WTC11 (cell line): ENCODE data around the gene SYT1. TPM values are rescaled to one million over a fixed set of nuclear protein-coding genes. Genes with fewer than 3 reads are reported as not detected.

ENCODE experiments used
- ATAC-seq: fragments of 200-7000 bp; cut with Tn5 transposase; 2 replicates; pipeline ENCODE4 v1.10.0; 2021; ENCODE audit warnings: mild to moderate bottlenecking, moderate library complexity
- CTCF ChIA-PET: fragments of 300-600 bp; sonication (Branson Sonifier 250); formaldehyde crosslinking; loops from one replicate; lab custom pipeline; 2021; ENCODE audit warnings: antibody characterized with exemption; lab: Charles Lee
- POLR2A ChIA-PET: fragments of 350-600 bp; sonication (Branson Sonifier 250); formaldehyde crosslinking; loops from one replicate; lab custom pipeline; 2021; ENCODE audit warnings: antibody characterized with exemption; lab: Charles Lee
- DNase-seq: peaks from one replicate; pipeline ENCODE4 v3.0.0; 2021; ENCODE audit warnings: low spot score
- H3K27ac Mint-ChIP-seq: 2 replicates; pipeline ENCODE4 v1.8.0; 2021; ENCODE audit warnings: mixed read lengths
- H3K27me3 Mint-ChIP-seq: 2 replicates; pipeline ENCODE4 v1.8.0; 2021; ENCODE audit warnings: low read depth, mild to moderate bottlenecking, moderate library complexity, mixed read lengths
- H3K36me3 Mint-ChIP-seq: 2 replicates; pipeline ENCODE4 v1.8.0; 2021; ENCODE audit warnings: mixed read lengths
- H3K4me1 Mint-ChIP-seq: 2 replicates; pipeline ENCODE4 v1.8.0; 2022; ENCODE audit warnings: mixed read lengths
- H3K4me3 Mint-ChIP-seq: 2 replicates; pipeline ENCODE4 v1.8.0; 2021; ENCODE audit warnings: mild to moderate bottlenecking, moderate library complexity, mixed read lengths
- H3K9me3 Mint-ChIP-seq: 2 replicates; pipeline ENCODE4 v1.8.0; 2021; ENCODE audit warnings: mixed read lengths
- ATF1 ChIP-seq: sonication (generic); formaldehyde crosslinking; IDR thresholded peaks from 2 replicates; pipeline ENCODE4 v1.8.1; 2023; ENCODE audit warnings: mild to moderate bottlenecking, moderate library complexity, missing genetic modification reagents
- EMX1 ChIP-seq: fragments of 250-450 bp; sonication (Bioruptor Pico); IDR thresholded peaks from 2 replicates; pipeline ENCODE4 v1.8.0; 2021; ENCODE audit warnings: mild to moderate bottlenecking
- FOXJ3 ChIP-seq: sonication (generic); formaldehyde crosslinking; IDR thresholded peaks from 2 replicates; pipeline ENCODE4 v1.9.0; 2021; ENCODE audit warnings: missing genetic modification reagents, mild to moderate bottlenecking, borderline replicate concordance
- GRHL2 ChIP-seq: fragments of 250-450 bp; sonication (Bioruptor Pico); IDR thresholded peaks from 2 replicates; pipeline ENCODE4 v1.8.0; 2022; ENCODE audit warnings: mild to moderate bottlenecking, moderate library complexity; ENCODE audit not compliant: insufficient replicate concordance, severe bottlenecking
- GTF2I ChIP-seq: fragments of 250-450 bp; sonication (Bioruptor Pico); conservative IDR thresholded peaks from 2 replicates; pipeline ENCODE4 v1.4.0; 2021; ENCODE audit warnings: mild to moderate bottlenecking
- KAT7 ChIP-seq: sonication (generic); formaldehyde crosslinking; IDR thresholded peaks from 2 replicates; pipeline ENCODE4 v1.8.1; 2023; ENCODE audit warnings: missing genetic modification reagents, mild to moderate bottlenecking, borderline replicate concordance
- MYBL2 ChIP-seq: sonication (generic); formaldehyde crosslinking; IDR thresholded peaks from 2 replicates; pipeline ENCODE4 v1.8.1; 2023; ENCODE audit warnings: mild to moderate bottlenecking, moderate library complexity, missing genetic modification reagents
- NR1H2 ChIP-seq: sonication (generic); formaldehyde crosslinking; IDR thresholded peaks from 2 replicates; pipeline ENCODE4 v1.9.0; 2021; ENCODE audit warnings: mild to moderate bottlenecking, moderate library complexity, missing genetic modification reagents
- NR2C2 ChIP-seq: sonication (generic); formaldehyde crosslinking; IDR thresholded peaks from 2 replicates; pipeline ENCODE4 v1.8.0; 2022; ENCODE audit warnings: mild to moderate bottlenecking, missing genetic modification reagents
- NR3C1 ChIP-seq: sonication (generic); formaldehyde crosslinking; conservative IDR thresholded peaks from 2 replicates; pipeline ENCODE4 v1.8.1; 2023; ENCODE audit warnings: low read depth, mild to moderate bottlenecking, missing genetic modification reagents
- PRRX2 ChIP-seq: fragments of 250-450 bp; sonication (Bioruptor Pico); IDR thresholded peaks from 2 replicates; pipeline ENCODE4 v1.8.0; 2021; ENCODE audit warnings: mild to moderate bottlenecking
- RORB ChIP-seq: fragments of 250-450 bp; sonication (Bioruptor Pico); IDR thresholded peaks from 2 replicates; pipeline ENCODE4 v1.9.0; 2021; ENCODE audit warnings: mild to moderate bottlenecking
- SOX15 ChIP-seq: fragments of 250-450 bp; sonication (Bioruptor Pico); IDR thresholded peaks from 2 replicates; pipeline ENCODE4 v1.9.0; 2021; ENCODE audit warnings: mild to moderate bottlenecking
- ZNF219 ChIP-seq: sonication (generic); formaldehyde crosslinking; IDR thresholded peaks from 2 replicates; pipeline ENCODE4 v1.8.0; 2023; ENCODE audit warnings: missing genetic modification reagents, mild to moderate bottlenecking, borderline replicate concordance
- ZNF396 ChIP-seq: fragments of 250-450 bp; sonication (Bioruptor Pico); IDR thresholded peaks from 2 replicates; pipeline ENCODE4 v1.8.0; 2021; ENCODE audit warnings: mild to moderate bottlenecking, moderate library complexity, borderline replicate concordance
- ZNF423 ChIP-seq: fragments of 250-450 bp; sonication (Bioruptor Pico); IDR thresholded peaks from 2 replicates; pipeline ENCODE4 v2.1.2; 2022; ENCODE audit warnings: mild to moderate bottlenecking, moderate library complexity
- total RNA-seq: library from RNA; stranded (reverse); gene quantifications from 3 replicates; pipeline ENCODE4 v1.2.3, GENCODE V29; 2021
- TF ChIP-seq, protein P1 (sequence below): sonication (generic); formaldehyde crosslinking; IDR thresholded peaks from 2 replicates; pipeline ENCODE4 v1.8.1; 2022; ENCODE audit warnings: mild to moderate bottlenecking, moderate library complexity, missing genetic modification reagents
- TF ChIP-seq, protein P2 (sequence below): sonication (generic); formaldehyde crosslinking; IDR thresholded peaks from 2 replicates; pipeline ENCODE4 v1.8.1; 2023; ENCODE audit warnings: mild to moderate bottlenecking, moderate library complexity, missing genetic modification reagents
- TF ChIP-seq, protein P3 (sequence below): sonication (generic); formaldehyde crosslinking; IDR thresholded peaks from 2 replicates; pipeline ENCODE4 v1.8.1; 2022; ENCODE audit warnings: mild to moderate bottlenecking, missing genetic modification reagents, moderate library complexity, borderline replicate concordance
- TF ChIP-seq, protein P4 (sequence below): fragments of 250-450 bp; sonication (Bioruptor Pico); IDR thresholded peaks from 2 replicates; pipeline ENCODE4 v1.8.0; 2021; ENCODE audit warnings: mild to moderate bottlenecking
- TF ChIP-seq, protein P5 (sequence below): sonication (generic); formaldehyde crosslinking; IDR thresholded peaks from 2 replicates; pipeline ENCODE4 v1.8.1; 2023; ENCODE audit warnings: mild to moderate bottlenecking, missing genetic modification reagents
- TF ChIP-seq, protein P6 (sequence below): sonication (generic); formaldehyde crosslinking; IDR thresholded peaks from 2 replicates; pipeline ENCODE4 v1.8.1; 2023; ENCODE audit warnings: mild to moderate bottlenecking, missing genetic modification reagents, moderate library complexity
- TF ChIP-seq, protein P7 (sequence below): fragments of 250-450 bp; sonication (Bioruptor Pico); IDR thresholded peaks from 2 replicates; pipeline ENCODE4 v1.9.0; 2021; ENCODE audit warnings: mild to moderate bottlenecking, borderline replicate concordance

Gene SYT1
- total RNA-seq, 1 experiment from 2014 or later = 45.2 TPM

DNA sequence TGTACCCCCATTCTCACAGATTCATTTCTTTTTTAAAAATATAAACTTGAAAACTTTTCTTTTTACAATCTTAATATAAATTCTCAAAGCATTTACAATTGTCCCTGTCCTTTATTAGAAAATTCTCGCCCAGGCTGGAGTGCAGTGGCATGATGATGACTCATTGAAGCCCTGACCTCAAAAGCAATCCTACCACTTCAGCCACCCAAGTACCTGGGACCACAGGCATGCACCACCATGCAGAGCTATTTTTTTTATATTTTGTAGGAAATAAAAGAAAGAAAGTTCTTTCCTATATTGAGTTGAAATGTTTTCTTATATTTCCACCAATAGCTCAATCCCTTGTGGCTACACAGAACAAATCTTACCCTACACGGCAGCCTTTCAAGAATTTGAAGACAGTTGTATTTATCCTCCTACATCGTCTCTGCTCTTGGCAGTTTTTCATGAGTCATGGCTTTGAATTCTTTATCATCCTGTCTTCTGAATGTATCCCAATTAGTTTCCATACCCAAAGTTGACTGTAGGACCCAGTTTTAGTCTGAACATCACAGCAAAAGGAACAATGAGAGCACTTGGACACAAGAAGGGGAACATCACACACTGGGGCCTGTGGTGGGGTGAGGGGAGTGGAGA is 52.4 kb downstream of the SYT1 start (continued):
- TF ChIP-seq ATF1 (CRISPR knock-in tag) (no peak), MYBL2 (CRISPR knock-in tag) (no peak), NR1H2 (no peak), FOXJ3 (CRISPR knock-in tag) (no peak)
- TF ChIP-seq, protein P1, sequence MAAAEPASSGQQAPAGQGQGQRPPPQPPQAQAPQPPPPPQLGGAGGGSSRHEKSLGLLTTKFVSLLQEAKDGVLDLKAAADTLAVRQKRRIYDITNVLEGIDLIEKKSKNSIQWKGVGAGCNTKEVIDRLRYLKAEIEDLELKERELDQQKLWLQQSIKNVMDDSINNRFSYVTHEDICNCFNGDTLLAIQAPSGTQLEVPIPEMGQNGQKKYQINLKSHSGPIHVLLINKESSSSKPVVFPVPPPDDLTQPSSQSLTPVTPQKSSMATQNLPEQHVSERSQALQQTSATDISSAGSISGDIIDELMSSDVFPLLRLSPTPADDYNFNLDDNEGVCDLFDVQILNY (CRISPR knock-in tag) = no peak
- TF ChIP-seq, protein P2, sequence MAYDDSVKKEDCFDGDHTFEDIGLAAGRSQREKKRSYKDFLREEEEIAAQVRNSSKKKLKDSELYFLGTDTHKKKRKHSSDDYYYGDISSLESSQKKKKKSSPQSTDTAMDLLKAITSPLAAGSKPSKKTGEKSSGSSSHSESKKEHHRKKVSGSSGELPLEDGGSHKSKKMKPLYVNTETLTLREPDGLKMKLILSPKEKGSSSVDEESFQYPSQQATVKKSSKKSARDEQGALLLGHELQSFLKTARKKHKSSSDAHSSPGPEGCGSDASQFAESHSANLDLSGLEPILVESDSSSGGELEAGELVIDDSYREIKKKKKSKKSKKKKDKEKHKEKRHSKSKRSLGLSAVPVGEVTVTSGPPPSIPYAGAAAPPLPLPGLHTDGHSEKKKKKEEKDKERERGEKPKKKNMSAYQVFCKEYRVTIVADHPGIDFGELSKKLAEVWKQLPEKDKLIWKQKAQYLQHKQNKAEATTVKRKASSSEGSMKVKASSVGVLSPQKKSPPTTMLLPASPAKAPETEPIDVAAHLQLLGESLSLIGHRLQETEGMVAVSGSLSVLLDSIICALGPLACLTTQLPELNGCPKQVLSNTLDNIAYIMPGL (CRISPR knock-in tag) = no peak

DNA sequence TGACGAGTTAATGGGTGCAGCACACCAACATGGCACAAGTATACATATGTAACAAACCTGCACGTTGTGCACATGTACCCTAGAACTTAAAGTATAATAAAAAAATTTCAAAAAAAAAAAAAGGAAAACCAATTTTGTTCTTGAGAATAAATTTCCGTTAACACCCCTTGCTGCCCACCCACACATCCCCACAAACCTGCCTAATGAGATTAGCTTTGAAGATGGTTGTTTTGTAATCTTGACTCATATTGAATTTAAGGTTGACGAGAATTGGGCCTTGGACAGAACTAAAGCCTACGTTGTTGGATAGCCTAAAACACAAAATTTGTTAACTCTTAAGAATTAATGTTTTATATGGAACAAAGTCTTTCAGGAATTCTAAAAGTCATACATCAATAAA is 52.9 kb downstream of the SYT1 start:
- peaks cover 40% of the 10 kb centered on the region for H3K4me1 Mint-ChIP-seq
- H3K27ac Mint-ChIP-seq = no peak overlapping the region
- H3K4me3 Mint-ChIP-seq = no peak overlapping the region
- ChIA-PET CTCF (no interaction called here), POLR2A (no interaction called here)
- H3K27me3 Mint-ChIP-seq = no peaks in the 10 kb centered on the region
- no peaks in the 10 kb centered on the region for H3K36me3 Mint-ChIP-seq
- ATAC-seq (no peak), DNase-seq (no peak)
- TF ChIP-seq KAT7 (CRISPR knock-in tag) (no peak), ZNF219 (no peak), EMX1 (CRISPR knock-in tag) (no peak), ZNF396 (CRISPR knock-in tag) (no peak), GRHL2 (no peak), NR2C2 (CRISPR knock-in tag) (no peak), GTF2I (no peak), NR3C1 (CRISPR knock-in tag) (no peak), SOX15 (CRISPR knock-in tag) (no peak), RORB (no peak), PRRX2 (CRISPR knock-in tag) (no peak), ZNF423 (CRISPR knock-in tag) (no peak)
- TF ChIP-seq, protein P3, sequence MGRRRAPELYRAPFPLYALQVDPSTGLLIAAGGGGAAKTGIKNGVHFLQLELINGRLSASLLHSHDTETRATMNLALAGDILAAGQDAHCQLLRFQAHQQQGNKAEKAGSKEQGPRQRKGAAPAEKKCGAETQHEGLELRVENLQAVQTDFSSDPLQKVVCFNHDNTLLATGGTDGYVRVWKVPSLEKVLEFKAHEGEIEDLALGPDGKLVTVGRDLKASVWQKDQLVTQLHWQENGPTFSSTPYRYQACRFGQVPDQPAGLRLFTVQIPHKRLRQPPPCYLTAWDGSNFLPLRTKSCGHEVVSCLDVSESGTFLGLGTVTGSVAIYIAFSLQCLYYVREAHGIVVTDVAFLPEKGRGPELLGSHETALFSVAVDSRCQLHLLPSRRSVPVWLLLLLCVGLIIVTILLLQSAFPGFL = no peak
- TF ChIP-seq, protein P4, sequence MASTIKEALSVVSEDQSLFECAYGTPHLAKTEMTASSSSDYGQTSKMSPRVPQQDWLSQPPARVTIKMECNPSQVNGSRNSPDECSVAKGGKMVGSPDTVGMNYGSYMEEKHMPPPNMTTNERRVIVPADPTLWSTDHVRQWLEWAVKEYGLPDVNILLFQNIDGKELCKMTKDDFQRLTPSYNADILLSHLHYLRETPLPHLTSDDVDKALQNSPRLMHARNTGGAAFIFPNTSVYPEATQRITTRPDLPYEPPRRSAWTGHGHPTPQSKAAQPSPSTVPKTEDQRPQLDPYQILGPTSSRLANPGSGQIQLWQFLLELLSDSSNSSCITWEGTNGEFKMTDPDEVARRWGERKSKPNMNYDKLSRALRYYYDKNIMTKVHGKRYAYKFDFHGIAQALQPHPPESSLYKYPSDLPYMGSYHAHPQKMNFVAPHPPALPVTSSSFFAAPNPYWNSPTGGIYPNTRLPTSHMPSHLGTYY (CRISPR knock-in tag) = no peak
- TF ChIP-seq, protein P5, sequence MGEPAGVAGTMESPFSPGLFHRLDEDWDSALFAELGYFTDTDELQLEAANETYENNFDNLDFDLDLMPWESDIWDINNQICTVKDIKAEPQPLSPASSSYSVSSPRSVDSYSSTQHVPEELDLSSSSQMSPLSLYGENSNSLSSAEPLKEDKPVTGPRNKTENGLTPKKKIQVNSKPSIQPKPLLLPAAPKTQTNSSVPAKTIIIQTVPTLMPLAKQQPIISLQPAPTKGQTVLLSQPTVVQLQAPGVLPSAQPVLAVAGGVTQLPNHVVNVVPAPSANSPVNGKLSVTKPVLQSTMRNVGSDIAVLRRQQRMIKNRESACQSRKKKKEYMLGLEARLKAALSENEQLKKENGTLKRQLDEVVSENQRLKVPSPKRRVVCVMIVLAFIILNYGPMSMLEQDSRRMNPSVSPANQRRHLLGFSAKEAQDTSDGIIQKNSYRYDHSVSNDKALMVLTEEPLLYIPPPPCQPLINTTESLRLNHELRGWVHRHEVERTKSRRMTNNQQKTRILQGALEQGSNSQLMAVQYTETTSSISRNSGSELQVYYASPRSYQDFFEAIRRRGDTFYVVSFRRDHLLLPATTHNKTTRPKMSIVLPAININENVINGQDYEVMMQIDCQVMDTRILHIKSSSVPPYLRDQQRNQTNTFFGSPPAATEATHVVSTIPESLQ (CRISPR knock-in tag) = no peak
- TF ChIP-seq, protein P6, sequence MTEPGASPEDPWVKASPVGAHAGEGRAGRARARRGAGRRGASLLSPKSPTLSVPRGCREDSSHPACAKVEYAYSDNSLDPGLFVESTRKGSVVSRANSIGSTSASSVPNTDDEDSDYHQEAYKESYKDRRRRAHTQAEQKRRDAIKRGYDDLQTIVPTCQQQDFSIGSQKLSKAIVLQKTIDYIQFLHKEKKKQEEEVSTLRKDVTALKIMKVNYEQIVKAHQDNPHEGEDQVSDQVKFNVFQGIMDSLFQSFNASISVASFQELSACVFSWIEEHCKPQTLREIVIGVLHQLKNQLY (CRISPR knock-in tag) = no peak
- TF ChIP-seq, protein P7, sequence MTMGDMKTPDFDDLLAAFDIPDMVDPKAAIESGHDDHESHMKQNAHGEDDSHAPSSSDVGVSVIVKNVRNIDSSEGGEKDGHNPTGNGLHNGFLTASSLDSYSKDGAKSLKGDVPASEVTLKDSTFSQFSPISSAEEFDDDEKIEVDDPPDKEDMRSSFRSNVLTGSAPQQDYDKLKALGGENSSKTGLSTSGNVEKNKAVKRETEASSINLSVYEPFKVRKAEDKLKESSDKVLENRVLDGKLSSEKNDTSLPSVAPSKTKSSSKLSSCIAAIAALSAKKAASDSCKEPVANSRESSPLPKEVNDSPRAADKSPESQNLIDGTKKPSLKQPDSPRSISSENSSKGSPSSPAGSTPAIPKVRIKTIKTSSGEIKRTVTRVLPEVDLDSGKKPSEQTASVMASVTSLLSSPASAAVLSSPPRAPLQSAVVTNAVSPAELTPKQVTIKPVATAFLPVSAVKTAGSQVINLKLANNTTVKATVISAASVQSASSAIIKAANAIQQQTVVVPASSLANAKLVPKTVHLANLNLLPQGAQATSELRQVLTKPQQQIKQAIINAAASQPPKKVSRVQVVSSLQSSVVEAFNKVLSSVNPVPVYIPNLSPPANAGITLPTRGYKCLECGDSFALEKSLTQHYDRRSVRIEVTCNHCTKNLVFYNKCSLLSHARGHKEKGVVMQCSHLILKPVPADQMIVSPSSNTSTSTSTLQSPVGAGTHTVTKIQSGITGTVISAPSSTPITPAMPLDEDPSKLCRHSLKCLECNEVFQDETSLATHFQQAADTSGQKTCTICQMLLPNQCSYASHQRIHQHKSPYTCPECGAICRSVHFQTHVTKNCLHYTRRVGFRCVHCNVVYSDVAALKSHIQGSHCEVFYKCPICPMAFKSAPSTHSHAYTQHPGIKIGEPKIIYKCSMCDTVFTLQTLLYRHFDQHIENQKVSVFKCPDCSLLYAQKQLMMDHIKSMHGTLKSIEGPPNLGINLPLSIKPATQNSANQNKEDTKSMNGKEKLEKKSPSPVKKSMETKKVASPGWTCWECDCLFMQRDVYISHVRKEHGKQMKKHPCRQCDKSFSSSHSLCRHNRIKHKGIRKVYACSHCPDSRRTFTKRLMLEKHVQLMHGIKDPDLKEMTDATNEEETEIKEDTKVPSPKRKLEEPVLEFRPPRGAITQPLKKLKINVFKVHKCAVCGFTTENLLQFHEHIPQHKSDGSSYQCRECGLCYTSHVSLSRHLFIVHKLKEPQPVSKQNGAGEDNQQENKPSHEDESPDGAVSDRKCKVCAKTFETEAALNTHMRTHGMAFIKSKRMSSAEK = no peak
- H3K9me3 Mint-ChIP-seq = no peaks in the 10 kb centered on the region
